Neural cell (in vitro differentiated cells): Measurements from ENCODE around the gene STMP1. TPM values are rescaled to one million over a fixed set of nuclear protein-coding genes. Genes with fewer than 3 reads are reported as not detected.

Experiments used
- H2AFZ ChIP-seq: fragments of 200-600, 300-800 bp; sonication (generic), shearing (Covaris generic); 2 replicates; pipeline ENCODE4 v1.6.0; 2014; ENCODE audit warnings: low read depth, mild to moderate bottlenecking, antibody characterized with exemption, low read length, moderate library complexity
- H3F3A ChIP-seq: fragments of 200-600 bp; shearing (Covaris generic); 2 replicates; pipeline ENCODE4 v1.6.1; 2016; ENCODE audit warnings: mild to moderate bottlenecking, moderate library complexity, mixed read lengths, antibody characterized with exemption, low read length; ENCODE audit not compliant: insufficient read depth, poor library complexity, severe bottlenecking
- H3K27ac ChIP-seq: fragments of 200-600, 300-800 bp; sonication (generic), shearing (Covaris generic); 2 replicates; pipeline ENCODE4 v1.5.1; 2014; ENCODE audit warnings: mild to moderate bottlenecking, low read length, moderate library complexity
- H3K27me3 ChIP-seq: fragments of 300-800, 200-600 bp; sonication (generic), shearing (Covaris generic); 2 replicates; pipeline ENCODE4 v1.6.0; 2014; ENCODE audit warnings: mild to moderate bottlenecking, low read depth, low read length, moderate library complexity; ENCODE audit not compliant: insufficient read depth
- H3K36me3 ChIP-seq: fragments of 300-800, 200-600 bp; sonication (generic), shearing (Covaris generic); 2 replicates; pipeline ENCODE4 v1.5.1; 2014; ENCODE audit warnings: mild to moderate bottlenecking, antibody characterized with exemption, low read length, moderate library complexity; ENCODE audit not compliant: insufficient read depth
- H3K4me2 ChIP-seq: fragments of 300-800, 200-600 bp; sonication (generic), shearing (Covaris generic); 2 replicates; pipeline ENCODE4 v1.6.0; 2014; ENCODE audit warnings: mild to moderate bottlenecking, low read length
- H3K4me3 ChIP-seq: fragments of 300-800, 200-600 bp; sonication (generic), shearing (Covaris generic); 2 replicates; pipeline ENCODE4 v1.5.1; 2014; ENCODE audit warnings: mild to moderate bottlenecking, low read length, moderate library complexity
- H3K79me2 ChIP-seq: fragments of 200-600 bp; shearing (Covaris generic); replicated peaks from 2 replicates; pipeline ENCODE4 v1.6.0; 2014; ENCODE audit warnings: mild to moderate bottlenecking, low read length, moderate library complexity; ENCODE audit not compliant: insufficient read depth
- H3K9ac ChIP-seq: fragments of 300-800, 200-600 bp; sonication (generic), shearing (Covaris generic); 2 replicates; pipeline ENCODE4 v1.6.1; 2016; ENCODE audit warnings: mild to moderate bottlenecking, low read length, mixed read lengths
- H3K9me2 ChIP-seq: fragments of 200-600 bp; shearing (Covaris generic); 2 replicates; pipeline ENCODE4 v1.6.1; 2016; ENCODE audit warnings: mild to moderate bottlenecking, low read length, mixed read lengths; ENCODE audit not compliant: insufficient read depth
- H3K9me3 ChIP-seq: fragments of 200-600, 300-800 bp; sonication (generic), shearing (Covaris generic); 2 replicates; pipeline ENCODE4 v1.6.1; 2016; ENCODE audit warnings: mild to moderate bottlenecking, mixed run types, low read length, moderate library complexity, mixed read lengths
- H4K20me1 ChIP-seq: fragments of 200-600 bp; shearing (Covaris generic); 2 replicates; pipeline ENCODE4 v1.6.1; 2016; ENCODE audit warnings: mild to moderate bottlenecking, mixed run types; ENCODE audit not compliant: insufficient read depth
- EP300 ChIP-seq: fragments of 450-650 bp; conservative IDR thresholded peaks from 2 replicates; pipeline ENCODE4 v1.6.1; 2014; ENCODE audit warnings: antibody characterized with exemption, mild to moderate bottlenecking, moderate library complexity; ENCODE audit not compliant: poor library complexity, severe bottlenecking
- EZH2 ChIP-seq: fragments of 200-600, 300-800 bp; shearing (Covaris generic), sonication (generic); IDR thresholded peaks from 2 replicates; pipeline ENCODE4 v1.6.1; 2014; ENCODE audit warnings: antibody characterized with exemption, low read length, borderline replicate concordance, mild to moderate bottlenecking; ENCODE audit not compliant: insufficient read depth, poor library complexity, severe bottlenecking
- MXI1 ChIP-seq: fragments of 450-650 bp; conservative IDR thresholded peaks from 2 replicates; pipeline ENCODE4 v1.6.1; 2014; ENCODE audit warnings: antibody characterized with exemption, mild to moderate bottlenecking; ENCODE audit not compliant: poor library complexity, severe bottlenecking
- POLR2AphosphoS5 ChIP-seq: IDR thresholded peaks from 2 replicates; pipeline ENCODE4 v1.6.1; 2012
- RAD21 ChIP-seq: fragments of 450-650 bp; conservative IDR thresholded peaks from 2 replicates; pipeline ENCODE4 v1.6.1; 2014; ENCODE audit warnings: antibody characterized with exemption, mild to moderate bottlenecking, moderate library complexity
- SMC3 ChIP-seq: fragments of 450-650 bp; conservative IDR thresholded peaks from 2 replicates; pipeline ENCODE4 v1.6.1; 2014; ENCODE audit warnings: antibody characterized with exemption, mild to moderate bottlenecking, moderate library complexity; ENCODE audit not compliant: poor library complexity
- TAF1 ChIP-seq: IDR thresholded peaks from 2 replicates; pipeline ENCODE4 v1.6.1; 2012; ENCODE audit warnings: low read depth
- polyA plus RNA-seq: library from polyadenylated mRNA; depleted of rRNA; stranded (reverse); fragments of >200 nt; gene quantifications from 2 replicates; pipeline ENCODE4 v1.2.3, GENCODE V29; 2014
- TF ChIP-seq, protein P1 (sequence below): fragments of 450-650 bp; IDR thresholded peaks from 2 replicates; pipeline ENCODE4 v1.5.1; 2014; ENCODE audit warnings: antibody characterized with exemption, mild to moderate bottlenecking, moderate library complexity; ENCODE audit not compliant: poor library complexity, severe bottlenecking
- TF ChIP-seq, protein P2 (sequence below): IDR thresholded peaks from 2 replicates; pipeline ENCODE4 v1.6.1; 2012; ENCODE audit warnings: borderline replicate concordance

STMP1 gene
- polyA plus RNA-seq, 1 donor from 2014 or later: 81.6 TPM

DNA sequence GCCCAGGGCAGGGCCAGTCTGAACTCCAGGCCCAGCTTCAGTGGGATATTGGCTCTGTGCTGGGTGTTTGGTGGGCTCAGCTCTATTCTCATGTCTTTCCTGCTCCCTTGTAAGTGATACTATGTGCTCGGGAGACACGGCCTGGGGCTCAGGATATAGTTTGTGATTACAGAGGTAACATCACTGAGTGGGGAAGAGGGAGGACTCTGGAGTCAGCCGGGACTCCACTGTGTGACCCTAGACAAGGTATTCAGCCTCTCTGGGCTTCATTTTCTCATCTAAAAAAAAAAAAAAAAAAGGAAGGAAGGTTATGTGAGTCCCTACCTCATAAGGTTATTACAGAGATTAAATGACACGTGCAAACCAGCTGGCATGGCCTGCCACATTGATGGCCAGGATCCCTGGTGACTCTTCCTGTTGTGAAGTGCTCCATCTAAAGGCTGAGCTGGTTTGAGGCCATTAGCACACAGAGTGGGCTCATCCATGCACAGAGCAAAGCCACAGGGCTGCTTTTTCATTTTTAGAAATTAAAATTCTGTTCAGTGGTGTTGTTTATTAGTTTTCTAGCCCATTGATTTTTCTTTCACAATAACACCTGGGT lies 50.0 kb downstream of the STMP1 start:
- no peak for TF ChIP-seq POLR2AphosphoS5
- no peak for TF ChIP-seq EZH2
- TF ChIP-seq TAF1: no peak
- TF ChIP-seq MXI1: no peak
- TF ChIP-seq RAD21: no peak
- TF ChIP-seq SMC3: no peak
- TF ChIP-seq EP300: no peak
- TF ChIP-seq, protein P1, sequence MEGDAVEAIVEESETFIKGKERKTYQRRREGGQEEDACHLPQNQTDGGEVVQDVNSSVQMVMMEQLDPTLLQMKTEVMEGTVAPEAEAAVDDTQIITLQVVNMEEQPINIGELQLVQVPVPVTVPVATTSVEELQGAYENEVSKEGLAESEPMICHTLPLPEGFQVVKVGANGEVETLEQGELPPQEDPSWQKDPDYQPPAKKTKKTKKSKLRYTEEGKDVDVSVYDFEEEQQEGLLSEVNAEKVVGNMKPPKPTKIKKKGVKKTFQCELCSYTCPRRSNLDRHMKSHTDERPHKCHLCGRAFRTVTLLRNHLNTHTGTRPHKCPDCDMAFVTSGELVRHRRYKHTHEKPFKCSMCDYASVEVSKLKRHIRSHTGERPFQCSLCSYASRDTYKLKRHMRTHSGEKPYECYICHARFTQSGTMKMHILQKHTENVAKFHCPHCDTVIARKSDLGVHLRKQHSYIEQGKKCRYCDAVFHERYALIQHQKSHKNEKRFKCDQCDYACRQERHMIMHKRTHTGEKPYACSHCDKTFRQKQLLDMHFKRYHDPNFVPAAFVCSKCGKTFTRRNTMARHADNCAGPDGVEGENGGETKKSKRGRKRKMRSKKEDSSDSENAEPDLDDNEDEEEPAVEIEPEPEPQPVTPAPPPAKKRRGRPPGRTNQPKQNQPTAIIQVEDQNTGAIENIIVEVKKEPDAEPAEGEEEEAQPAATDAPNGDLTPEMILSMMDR: no peak
- TF ChIP-seq, protein P2, sequence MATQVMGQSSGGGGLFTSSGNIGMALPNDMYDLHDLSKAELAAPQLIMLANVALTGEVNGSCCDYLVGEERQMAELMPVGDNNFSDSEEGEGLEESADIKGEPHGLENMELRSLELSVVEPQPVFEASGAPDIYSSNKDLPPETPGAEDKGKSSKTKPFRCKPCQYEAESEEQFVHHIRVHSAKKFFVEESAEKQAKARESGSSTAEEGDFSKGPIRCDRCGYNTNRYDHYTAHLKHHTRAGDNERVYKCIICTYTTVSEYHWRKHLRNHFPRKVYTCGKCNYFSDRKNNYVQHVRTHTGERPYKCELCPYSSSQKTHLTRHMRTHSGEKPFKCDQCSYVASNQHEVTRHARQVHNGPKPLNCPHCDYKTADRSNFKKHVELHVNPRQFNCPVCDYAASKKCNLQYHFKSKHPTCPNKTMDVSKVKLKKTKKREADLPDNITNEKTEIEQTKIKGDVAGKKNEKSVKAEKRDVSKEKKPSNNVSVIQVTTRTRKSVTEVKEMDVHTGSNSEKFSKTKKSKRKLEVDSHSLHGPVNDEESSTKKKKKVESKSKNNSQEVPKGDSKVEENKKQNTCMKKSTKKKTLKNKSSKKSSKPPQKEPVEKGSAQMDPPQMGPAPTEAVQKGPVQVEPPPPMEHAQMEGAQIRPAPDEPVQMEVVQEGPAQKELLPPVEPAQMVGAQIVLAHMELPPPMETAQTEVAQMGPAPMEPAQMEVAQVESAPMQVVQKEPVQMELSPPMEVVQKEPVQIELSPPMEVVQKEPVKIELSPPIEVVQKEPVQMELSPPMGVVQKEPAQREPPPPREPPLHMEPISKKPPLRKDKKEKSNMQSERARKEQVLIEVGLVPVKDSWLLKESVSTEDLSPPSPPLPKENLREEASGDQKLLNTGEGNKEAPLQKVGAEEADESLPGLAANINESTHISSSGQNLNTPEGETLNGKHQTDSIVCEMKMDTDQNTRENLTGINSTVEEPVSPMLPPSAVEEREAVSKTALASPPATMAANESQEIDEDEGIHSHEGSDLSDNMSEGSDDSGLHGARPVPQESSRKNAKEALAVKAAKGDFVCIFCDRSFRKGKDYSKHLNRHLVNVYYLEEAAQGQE: no peak
- Histone ChIP-seq H3K4me2 (no peak overlapping the region), H4K20me1 (no peaks in the 10 kb centered on the region), H3F3A (no peaks in the 10 kb centered on the region), H2AFZ (no peak overlapping the region), H3K27ac (no peak overlapping the region), H3K4me3 (no peak overlapping the region), H3K9me2 (no peaks in the 10 kb centered on the region), H3K27me3 (no peaks in the 10 kb centered on the region), H3K9me3 (no peaks in the 10 kb centered on the region), H3K36me3 (no peaks in the 10 kb centered on the region), H3K9ac (no peak overlapping the region), H3K79me2 (no peaks in the 10 kb centered on the region)

DNA sequence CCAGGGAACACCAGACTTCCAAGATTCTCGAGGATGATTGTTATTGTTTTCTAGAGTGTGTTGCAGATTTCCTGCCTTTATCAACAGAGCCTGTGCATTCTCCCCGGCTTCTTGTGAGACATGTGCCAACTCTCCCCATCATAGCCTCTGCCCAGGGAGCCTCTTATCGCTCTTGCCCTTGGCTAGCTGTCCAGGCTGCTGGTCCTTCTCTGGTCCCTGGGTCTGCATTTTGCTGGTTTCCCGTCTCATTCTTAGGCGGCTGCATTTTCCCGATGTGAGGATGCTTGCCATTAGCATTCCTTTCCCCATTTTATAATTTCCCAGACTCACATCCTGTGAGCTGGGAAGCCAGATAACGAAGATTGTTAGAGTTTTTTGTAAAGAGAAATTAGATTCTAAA lies 50.5 kb downstream of the STMP1 start:
- no peak overlapping the region for H3K9ac ChIP-seq
- H3K79me2 ChIP-seq: no peaks in the 10 kb centered on the region
- no peaks in the 10 kb centered on the region for H3K36me3 ChIP-seq
- TF ChIP-seq EZH2 (no peak), RAD21 (no peak), POLR2AphosphoS5 (no peak), MXI1 (no peak), TAF1 (no peak), EP300 (no peak), SMC3 (no peak)
- TF ChIP-seq, protein P1: no peak
- TF ChIP-seq, protein P2: no peak
- H3K27me3 ChIP-seq: no peaks in the 10 kb centered on the region
- H4K20me1 ChIP-seq: no peaks in the 10 kb centered on the region
- H3K4me2 ChIP-seq: no peak overlapping the region
- no peak overlapping the region for H2AFZ ChIP-seq
- H3K27ac ChIP-seq: no peak overlapping the region
- H3K9me3 ChIP-seq: no peaks in the 10 kb centered on the region
- H3K9me2 ChIP-seq: no peaks in the 10 kb centered on the region
- H3F3A ChIP-seq: no peaks in the 10 kb centered on the region
- H3K4me3 ChIP-seq: no peak overlapping the region
